ENCODE measurements around the gene FAM161A. TPM values are rescaled to one million over a fixed set of nuclear protein-coding genes. Genes with fewer than 3 reads are reported as not detected.
A peak's percentile ranks its signal among the peaks of the same experiment; 100 is the strongest.
"Not testable (repeated sequence)": the region's sequence is repeated elsewhere in the genome, so short reads cannot be mapped to it uniquely, and the experiment has no call there.

Gene FAM161A
- total and polyA plus RNA-seq, 5 donors, result 1.1 to 2.5 (median 1.3) TPM

GRCh38 chr2:61877571-61878245, 23.8 kb upstream of the FAM161A start:
- Histone ChIP-seq H3K27ac (ENCODE audit: low read length) (no peak overlapping the region), H3K9me3 (ENCODE audit: control insufficient read depth, low read length) (no peaks in the 10 kb centered on the region), H3K4me3 (ENCODE audit: low read length) (no peak overlapping the region), H3K4me1 (ENCODE audit: control insufficient read depth, insufficient read depth, low read length) (no peaks in the 10 kb centered on the region), H3K27me3 (ENCODE audit: control insufficient read depth, insufficient read depth) (no peaks in the 10 kb centered on the region)
- no peak for ATAC-seq
- 90% methylated on average over 4 of the region's 4 CpGs for WGBS
- no peak for DNase-seq
- intact Hi-C loops (cut with DNase I), result no loop called here

- Histone ChIP-seq H3K27ac (ENCODE audit: low read length) (no peak overlapping the region), H3K9me3 (ENCODE audit: control insufficient read depth, low read length) (no peaks in the 10 kb centered on the region), H3K4me3 (ENCODE audit: low read length) (no peak overlapping the region), H3K27me3 (ENCODE audit: control insufficient read depth, insufficient read depth) (no peaks in the 10 kb centered on the region), H3K4me1 (ENCODE audit: control insufficient read depth, insufficient read depth, low read length) (no peaks in the 10 kb centered on the region)
- intact Hi-C loops (cut with DNase I), result no loop called here
- ATAC-seq (no peak), DNase-seq (no peak)
- 92% methylated on average over 1 of the region's 1 CpG for WGBS
Measured at GRCh38 chr2:61876400-61876799, 22.5 kb upstream of the FAM161A start.

GRCh38 chr2:61866482-61867089, 12.7 kb upstream of the FAM161A start:
- H3K4me3 ChIP-seq (ENCODE audit: low read length); H3K4me1 ChIP-seq (ENCODE audit: control insufficient read depth, insufficient read depth, low read length); intact Hi-C loops (cut with DNase I); DNase-seq; ATAC-seq; H3K9me3 ChIP-seq (ENCODE audit: control insufficient read depth, low read length); H3K27ac ChIP-seq (ENCODE audit: low read length); H3K27me3 ChIP-seq (ENCODE audit: control insufficient read depth, insufficient read depth): not testable (repeated sequence)
- 97% methylated on average over 14 of the region's 14 CpGs for WGBS

DNA sequence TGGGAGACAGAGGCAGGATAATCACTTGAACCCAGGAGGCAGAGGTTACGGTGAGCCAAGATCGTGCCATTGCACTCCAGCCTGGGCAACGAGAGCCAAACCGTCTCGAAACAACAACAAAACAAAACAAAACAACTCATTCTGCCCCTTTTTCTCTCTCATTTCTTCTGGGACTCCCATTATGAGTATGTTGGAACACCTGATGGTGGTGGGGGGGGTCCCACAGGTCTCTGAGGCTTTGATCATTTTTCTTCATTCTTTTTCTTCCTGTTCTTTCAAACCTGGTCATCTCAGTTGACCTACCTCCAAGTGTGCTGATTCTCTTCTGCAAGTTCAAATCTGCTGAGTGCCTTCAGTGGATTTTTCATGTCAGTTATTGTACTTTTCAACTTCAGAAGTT, 8.2 kb upstream of the FAM161A start:
- Histone ChIP-seq H3K9me3 (ENCODE audit: control insufficient read depth, low read length) (no peaks in the 10 kb centered on the region), H3K4me3 (ENCODE audit: low read length) (no peak overlapping the region), H3K27ac (ENCODE audit: low read length) (no peak overlapping the region), H3K27me3 (ENCODE audit: control insufficient read depth, insufficient read depth) (no peaks in the 10 kb centered on the region), H3K4me1 (ENCODE audit: control insufficient read depth, insufficient read depth, low read length) (no peaks in the 10 kb centered on the region)
- DNase-seq (no peak), ATAC-seq (no peak)
- intact Hi-C loops (cut with DNase I), result no loop called here
- WGBS, result over 99% methylated on average over 5 of the region's 5 CpGs

GRCh38 chr2:61857224-61857623, 3.4 kb upstream of the FAM161A start:
- 74% methylated on average over 3 of the region's 3 CpGs for WGBS

DNA sequence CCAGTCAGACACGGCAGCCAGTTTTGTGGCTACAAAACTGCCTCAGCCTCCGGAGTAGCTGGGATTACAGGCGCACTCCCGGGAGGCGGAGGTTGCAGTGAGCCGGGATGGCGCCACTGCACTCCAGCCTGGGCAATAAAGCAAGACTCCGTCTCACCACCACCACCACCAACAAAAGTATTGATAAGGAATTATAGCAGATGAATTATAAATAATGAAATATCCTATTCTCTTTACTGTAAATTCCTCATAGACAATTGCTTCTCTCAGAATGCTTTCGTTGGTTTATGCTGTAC, 1.4 kb upstream of the FAM161A start:
- intact Hi-C loops (cut with DNase I), result no loop called here
- peak overlapping the region; percentile 79 for H3K4me3 ChIP-seq (ENCODE audit: low read length)
- 37% methylated on average over 9 of the region's 9 CpGs for whole genome bisulfite sequencing

More at GRCh38 chr2:61857224-61857623, 3.4 kb upstream of the FAM161A start:
- Histone ChIP-seq H3K27ac (ENCODE audit: low read length) (no peak overlapping the region), H3K27me3 (ENCODE audit: control insufficient read depth, insufficient read depth) (no peaks in the 10 kb centered on the region), H3K4me3 (ENCODE audit: low read length) (no peak overlapping the region), H3K4me1 (ENCODE audit: control insufficient read depth, insufficient read depth, low read length) (no peaks in the 10 kb centered on the region), H3K9me3 (ENCODE audit: control insufficient read depth, low read length) (no peaks in the 10 kb centered on the region)
- DNase-seq, result no peak
- no peak for ATAC-seq
- intact Hi-C loops (cut with DNase I), result no loop called here

GRCh38 chr2:61854564-61855317, 881 bp upstream of the FAM161A start:
- 2% methylated on average over 23 of the region's 23 CpGs for WGBS
- peak overlapping the region; percentile 57 for H3K27ac ChIP-seq (ENCODE audit: low read length)
- intact Hi-C loops (cut with DNase I), result no loop called here

More for the DNA sequence above, 1.4 kb upstream of the FAM161A start:
- ATAC-seq, result no peak
- peak in 1 of 3 donors; percentile 45 for DNase-seq
- Histone ChIP-seq H3K27me3 (ENCODE audit: control insufficient read depth, insufficient read depth) (no peaks in the 10 kb centered on the region), H3K9me3 (ENCODE audit: control insufficient read depth, low read length) (no peaks in the 10 kb centered on the region), H3K4me1 (ENCODE audit: control insufficient read depth, insufficient read depth, low read length) (no peaks in the 10 kb centered on the region), H3K27ac (ENCODE audit: low read length) (no peak overlapping the region)

DNA sequence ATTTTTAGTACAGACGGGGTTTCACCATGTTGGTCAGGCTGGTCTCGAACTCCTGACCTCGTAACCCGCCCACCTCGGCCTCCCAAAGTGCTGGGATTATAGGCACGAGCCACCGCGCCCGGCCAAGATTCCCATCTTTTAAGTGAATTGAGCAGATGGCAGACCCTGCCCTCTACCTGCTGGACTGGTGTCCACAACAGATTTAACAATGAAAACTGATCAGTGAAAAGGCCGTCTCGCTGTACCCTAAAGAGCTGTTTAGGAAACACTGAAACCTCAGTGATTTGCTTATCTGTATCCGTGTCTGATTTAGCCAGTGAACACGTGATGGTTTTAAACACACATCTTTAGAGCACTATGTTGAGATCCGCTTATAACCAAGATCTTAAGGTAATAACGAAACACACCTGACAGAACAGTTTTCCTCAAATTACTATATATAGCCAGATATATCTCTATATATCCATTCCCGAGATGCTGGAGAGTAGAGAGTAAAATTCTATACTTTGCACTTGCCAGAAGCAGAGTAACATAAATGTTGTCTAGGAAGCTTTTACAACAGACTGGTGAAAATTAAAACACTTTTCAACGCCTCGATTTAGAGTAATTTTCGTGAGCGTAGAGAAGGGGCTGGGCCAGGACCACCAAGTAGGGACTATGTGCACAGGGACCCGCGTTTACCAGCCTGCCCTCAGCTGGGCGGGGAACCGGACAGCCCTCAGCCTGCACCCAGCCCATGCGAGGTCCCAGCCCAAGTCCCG, 594 bp downstream of the FAM161A start:
- WGBS, result 24% methylated on average over 26 of the region's 26 CpGs
- H3K27ac ChIP-seq (ENCODE audit: low read length), result peak overlapping the region; percentile 27
- DNase-seq (peak; percentile 58 to 92 (median 79)), ATAC-seq (peak; percentile 92)
- intact Hi-C loops (cut with DNase I), result no loop called here
- H3K27me3 ChIP-seq (ENCODE audit: control insufficient read depth, insufficient read depth), result no peaks in the 10 kb centered on the region
- H3K9me3 ChIP-seq (ENCODE audit: control insufficient read depth, low read length), result no peaks in the 10 kb centered on the region
- H3K4me1 ChIP-seq (ENCODE audit: control insufficient read depth, insufficient read depth, low read length), result no peaks in the 10 kb centered on the region
- H3K4me3 ChIP-seq (ENCODE audit: low read length), result peak overlapping the region; percentile 79

More at GRCh38 chr2:61854564-61855317, 881 bp upstream of the FAM161A start:
- H3K27me3 ChIP-seq (ENCODE audit: control insufficient read depth, insufficient read depth), result no peaks in the 10 kb centered on the region
- DNase-seq (peak in 2 of 3 donors; percentile 55 to 87), ATAC-seq (peak; percentile 96 to 97)
- peak overlapping the region; percentile 79 for H3K4me3 ChIP-seq (ENCODE audit: low read length)
- H3K4me1 ChIP-seq (ENCODE audit: control insufficient read depth, insufficient read depth, low read length), result no peaks in the 10 kb centered on the region
- no peaks in the 10 kb centered on the region for H3K9me3 ChIP-seq (ENCODE audit: control insufficient read depth, low read length)

- H3K4me3 ChIP-seq (ENCODE audit: low read length); H3K27me3 ChIP-seq (ENCODE audit: control insufficient read depth, insufficient read depth); H3K9me3 ChIP-seq (ENCODE audit: control insufficient read depth, low read length); H3K4me1 ChIP-seq (ENCODE audit: control insufficient read depth, insufficient read depth, low read length); H3K27ac ChIP-seq (ENCODE audit: low read length); intact Hi-C loops (cut with DNase I); ATAC-seq; DNase-seq: not testable (repeated sequence)
- WGBS, result 95% methylated on average over 10 of the region's 10 CpGs
Measured at GRCh38 chr2:61851270-61851669, 2.6 kb downstream of the FAM161A start.

GRCh38 chr2:61845320-61845719, 8.5 kb downstream of the FAM161A start:
- WGBS, result 82% methylated on average over 3 of the region's 3 CpGs
- DNase-seq, result no peak
- H3K4me1 ChIP-seq (ENCODE audit: control insufficient read depth, insufficient read depth, low read length), result no peaks in the 10 kb centered on the region
- intact Hi-C loops (cut with DNase I), result no loop called here
- H3K9me3 ChIP-seq (ENCODE audit: control insufficient read depth, low read length), result no peaks in the 10 kb centered on the region
- H3K4me3 ChIP-seq (ENCODE audit: low read length), result no peak overlapping the region
- H3K27ac ChIP-seq (ENCODE audit: low read length), result no peak overlapping the region
- no peaks in the 10 kb centered on the region for H3K27me3 ChIP-seq (ENCODE audit: control insufficient read depth, insufficient read depth)
- ATAC-seq, result no peak

DNA sequence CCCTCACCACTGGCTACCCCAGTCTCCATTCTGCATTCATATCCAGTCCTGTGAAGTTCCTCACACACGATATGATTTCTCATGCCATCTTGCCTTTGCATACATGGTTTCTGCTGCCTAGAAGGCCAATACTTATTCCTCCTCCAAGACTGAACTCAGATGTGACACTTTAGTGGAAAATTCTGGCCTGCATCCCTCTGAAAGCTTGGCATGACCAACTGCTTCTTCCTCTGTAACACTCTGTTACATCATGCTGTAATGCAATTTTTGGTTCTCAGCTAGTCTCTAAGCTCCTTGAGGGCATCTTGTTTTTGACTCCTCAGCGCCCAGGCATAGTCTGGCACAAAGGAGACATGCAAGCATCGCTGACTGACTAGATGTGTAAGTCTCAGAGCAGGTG, 12.6 kb downstream of the FAM161A start:
- 96% methylated on average over 3 of the region's 3 CpGs for WGBS
- intact Hi-C loops (cut with DNase I), result no loop called here
- H3K9me3 ChIP-seq (ENCODE audit: control insufficient read depth, low read length), result no peaks in the 10 kb centered on the region
- no peak overlapping the region for H3K27ac ChIP-seq (ENCODE audit: low read length)
- no peak overlapping the region for H3K4me3 ChIP-seq (ENCODE audit: low read length)
- no peaks in the 10 kb centered on the region for H3K4me1 ChIP-seq (ENCODE audit: control insufficient read depth, insufficient read depth, low read length)
- H3K27me3 ChIP-seq (ENCODE audit: control insufficient read depth, insufficient read depth), result no peaks in the 10 kb centered on the region
- DNase-seq (no peak), ATAC-seq (no peak)
